GM20431 (cell line): ENCODE measurements around the gene MTIF2.
"Not testable (repeated sequence)": the region's sequence is repeated elsewhere in the genome, so short reads cannot be mapped to it uniquely, and the experiment has no call there.

Experiments
- in situ Hi-C: fragments of 300-500 bp; cut with MseI, MboI; formaldehyde crosslinking; loops from one replicate; pipeline ENCODE4 v1.15.0; 2020; ENCODE audit warnings: low sequenced_read_pairs; ENCODE audit not compliant: unreplicated experiment

Gene MTIF2, protein sequence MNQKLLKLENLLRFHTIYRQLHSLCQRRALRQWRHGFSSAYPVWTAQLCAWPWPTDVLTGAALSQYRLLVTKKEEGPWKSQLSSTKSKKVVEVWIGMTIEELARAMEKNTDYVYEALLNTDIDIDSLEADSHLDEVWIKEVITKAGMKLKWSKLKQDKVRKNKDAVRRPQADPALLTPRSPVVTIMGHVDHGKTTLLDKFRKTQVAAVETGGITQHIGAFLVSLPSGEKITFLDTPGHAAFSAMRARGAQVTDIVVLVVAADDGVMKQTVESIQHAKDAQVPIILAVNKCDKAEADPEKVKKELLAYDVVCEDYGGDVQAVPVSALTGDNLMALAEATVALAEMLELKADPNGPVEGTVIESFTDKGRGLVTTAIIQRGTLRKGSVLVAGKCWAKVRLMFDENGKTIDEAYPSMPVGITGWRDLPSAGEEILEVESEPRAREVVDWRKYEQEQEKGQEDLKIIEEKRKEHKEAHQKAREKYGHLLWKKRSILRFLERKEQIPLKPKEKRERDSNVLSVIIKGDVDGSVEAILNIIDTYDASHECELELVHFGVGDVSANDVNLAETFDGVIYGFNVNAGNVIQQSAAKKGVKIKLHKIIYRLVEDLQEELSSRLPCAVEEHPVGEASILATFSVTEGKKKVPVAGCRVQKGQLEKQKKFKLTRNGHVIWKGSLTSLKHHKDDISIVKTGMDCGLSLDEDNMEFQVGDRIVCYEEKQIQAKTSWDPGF

DNA sequence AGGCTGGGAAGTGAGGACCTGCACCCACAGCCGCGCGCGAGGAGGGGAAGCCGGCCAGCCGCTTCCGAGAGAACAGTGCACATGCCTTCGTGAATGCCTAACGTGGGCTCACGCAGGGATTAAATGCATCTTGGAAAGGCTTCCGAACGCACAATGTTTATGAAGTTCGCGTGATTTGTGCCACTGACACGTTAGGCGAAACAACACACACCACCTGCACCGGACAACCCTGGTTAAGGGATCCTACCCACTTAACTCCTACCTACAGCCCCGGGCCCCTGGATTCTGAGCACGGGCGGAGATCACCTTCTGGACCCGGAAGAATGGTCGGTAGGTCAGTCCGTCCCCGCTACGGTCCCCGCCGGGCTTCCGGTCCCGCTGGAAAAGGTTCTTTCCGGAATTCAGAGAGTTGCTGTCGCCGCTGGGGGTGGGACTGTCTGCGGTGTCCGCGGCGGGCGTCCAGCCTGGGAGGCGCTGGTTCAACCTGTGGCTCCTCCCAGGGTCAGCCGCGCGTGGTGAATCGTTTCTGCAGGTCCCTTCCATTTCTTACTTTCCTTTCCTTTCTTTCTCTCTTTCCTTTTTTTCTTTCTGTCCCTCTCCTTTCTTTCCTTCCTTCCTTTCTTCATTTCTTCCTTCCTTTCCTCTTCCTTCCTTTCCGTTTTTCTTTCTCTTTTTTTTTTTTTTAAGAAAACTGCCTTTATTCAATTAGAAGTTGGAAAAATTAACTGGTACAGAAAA is at the start of gene MTIF2:
TSS of gene MTIF2 (minus strand) at position 325 of the 738 bp plus-strand sequence. CDS start 5,373 bp downstream, outside the sequence.
- in situ Hi-C loops: no loop called here

DNA sequence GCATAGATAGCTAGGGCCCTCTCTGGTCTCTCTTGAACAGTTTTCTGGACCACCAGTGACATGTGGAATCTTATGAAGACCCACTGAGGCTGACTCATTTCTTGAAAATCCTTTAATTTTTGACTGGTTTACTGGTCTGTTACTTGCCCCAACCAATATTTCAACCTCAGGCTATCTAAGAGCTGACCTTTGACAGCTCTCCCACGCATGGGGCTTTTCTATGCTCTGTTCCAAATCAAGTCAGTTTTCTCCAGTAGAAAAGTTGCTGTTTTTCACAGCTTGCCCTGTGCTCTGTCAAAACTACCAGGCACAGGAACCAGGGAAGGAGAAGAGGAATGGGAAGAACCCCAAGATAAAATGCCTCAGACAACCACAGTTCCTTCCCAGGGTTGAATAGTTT is 46.0 kb upstream of the MTIF2 start:
- in situ Hi-C loops: no loop called here

DNA sequence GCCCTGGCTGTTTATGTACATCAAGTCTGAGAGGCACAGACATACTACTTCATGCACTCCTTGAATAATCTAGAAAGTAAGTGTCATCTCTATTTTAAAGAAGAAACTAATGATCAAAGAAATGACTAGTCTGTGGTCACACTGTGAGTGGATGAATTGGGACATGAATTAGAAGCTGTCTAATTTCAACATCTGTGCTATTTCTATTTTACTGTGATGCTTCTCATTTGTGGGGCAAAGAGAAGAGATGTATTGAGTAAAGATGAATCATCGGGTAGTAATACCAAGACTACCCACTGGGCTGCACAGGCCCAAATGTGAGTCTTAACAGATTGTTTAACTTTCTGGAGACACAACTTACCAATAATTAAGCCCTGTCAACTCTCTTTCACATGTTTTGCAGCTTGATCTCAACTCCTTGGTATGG is 42.4 kb upstream of the MTIF2 start:
- in situ Hi-C loops: no loop called here

DNA sequence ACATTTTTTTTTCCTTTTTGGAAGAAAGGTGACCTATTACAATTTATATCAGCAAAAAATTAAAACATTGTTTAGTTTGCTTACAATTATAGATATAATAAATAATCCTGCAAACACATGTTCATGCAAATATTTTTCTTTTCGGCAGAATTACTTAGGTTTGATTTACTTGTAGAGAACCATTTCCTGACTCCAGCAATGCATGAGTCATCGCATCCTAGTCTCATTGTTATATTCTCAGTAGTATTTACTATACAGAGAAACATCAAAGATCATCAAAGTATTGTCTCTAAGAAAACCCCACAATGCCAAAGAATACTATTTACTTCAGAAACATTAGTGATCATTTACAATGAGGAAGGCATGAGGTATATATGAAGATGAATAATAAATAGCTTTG is 40.4 kb upstream of the MTIF2 start:
- in situ Hi-C loops: no loop called here

DNA sequence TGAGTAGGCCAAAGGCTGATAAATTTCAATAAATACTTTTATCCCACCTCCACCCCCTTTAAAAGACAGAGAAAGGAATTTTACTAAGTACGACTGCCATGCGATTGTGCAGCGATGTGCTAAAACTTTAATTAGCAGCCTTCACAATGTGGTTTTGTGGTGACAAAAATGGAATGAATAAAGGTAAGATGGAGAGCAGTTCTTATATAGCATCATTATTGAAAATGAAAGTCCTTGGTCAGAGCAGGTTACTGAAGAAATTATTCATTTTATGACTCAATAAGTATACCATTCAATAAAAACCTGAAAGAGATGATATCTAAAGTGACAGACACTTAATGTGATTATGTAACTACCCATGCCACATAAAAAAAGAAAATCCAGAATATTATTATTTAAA is 33.2 kb upstream of the MTIF2 start:
- in situ Hi-C loops: no loop called here

DNA sequence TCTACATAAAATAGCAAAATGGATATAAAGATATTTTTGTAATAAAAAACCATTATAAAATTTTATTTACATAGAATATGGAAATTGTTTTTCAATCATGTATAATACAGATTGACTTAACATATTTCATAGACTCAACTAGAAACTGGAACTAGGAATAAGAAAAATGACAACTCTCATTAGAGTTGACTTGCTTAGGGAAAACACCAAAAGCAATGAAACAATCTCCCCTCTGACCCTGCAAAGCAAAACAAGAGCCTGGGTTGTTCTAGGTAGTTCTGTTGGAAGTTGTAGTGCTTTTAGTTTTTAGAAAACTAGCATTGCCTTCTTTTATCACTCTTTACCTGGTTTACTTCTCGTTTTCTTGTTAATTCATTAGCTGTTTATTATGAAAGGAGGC is 32.2 kb upstream of the MTIF2 start:
- in situ Hi-C loops: no loop called here

DNA sequence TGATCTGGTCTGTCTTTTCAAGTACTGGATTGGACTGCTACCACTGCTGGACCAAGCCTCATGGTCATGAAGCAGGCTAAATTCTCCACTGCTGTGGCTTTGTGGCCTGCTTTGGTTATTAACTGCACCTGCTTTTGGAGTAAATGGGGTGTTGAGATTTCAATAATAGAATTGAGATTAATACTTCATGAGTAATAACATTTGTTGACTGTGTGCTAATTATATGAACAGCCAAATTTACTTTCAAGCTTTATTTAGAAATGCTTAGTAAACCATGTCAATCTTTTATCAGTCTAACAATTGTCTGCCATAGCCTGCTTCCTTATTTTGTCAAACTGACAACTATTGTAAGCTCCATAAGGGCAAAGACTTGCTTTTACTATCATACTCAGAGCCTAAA is 27.4 kb upstream of the MTIF2 start:
- in situ Hi-C loops: no loop called here

DNA sequence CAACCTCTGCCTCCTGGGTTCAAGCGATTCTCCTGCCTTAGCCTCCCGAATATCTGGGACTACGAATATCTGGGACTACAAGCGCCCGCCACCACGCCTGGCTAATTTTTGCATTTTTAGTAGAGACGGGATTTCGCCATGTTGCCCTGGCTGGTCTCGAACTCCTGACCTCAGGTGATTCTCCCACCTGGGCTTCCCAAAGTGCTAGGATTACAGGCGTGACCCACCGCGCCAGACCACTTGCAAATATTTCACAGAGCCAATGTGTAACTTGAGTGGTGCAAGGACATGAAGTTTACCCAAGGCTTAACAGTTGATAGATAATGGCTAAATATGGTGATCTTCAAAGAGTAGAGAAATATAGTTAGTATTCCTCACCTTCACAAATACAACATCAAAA is 14.1 kb upstream of the MTIF2 start:
- in situ Hi-C loops: no loop called here

DNA sequence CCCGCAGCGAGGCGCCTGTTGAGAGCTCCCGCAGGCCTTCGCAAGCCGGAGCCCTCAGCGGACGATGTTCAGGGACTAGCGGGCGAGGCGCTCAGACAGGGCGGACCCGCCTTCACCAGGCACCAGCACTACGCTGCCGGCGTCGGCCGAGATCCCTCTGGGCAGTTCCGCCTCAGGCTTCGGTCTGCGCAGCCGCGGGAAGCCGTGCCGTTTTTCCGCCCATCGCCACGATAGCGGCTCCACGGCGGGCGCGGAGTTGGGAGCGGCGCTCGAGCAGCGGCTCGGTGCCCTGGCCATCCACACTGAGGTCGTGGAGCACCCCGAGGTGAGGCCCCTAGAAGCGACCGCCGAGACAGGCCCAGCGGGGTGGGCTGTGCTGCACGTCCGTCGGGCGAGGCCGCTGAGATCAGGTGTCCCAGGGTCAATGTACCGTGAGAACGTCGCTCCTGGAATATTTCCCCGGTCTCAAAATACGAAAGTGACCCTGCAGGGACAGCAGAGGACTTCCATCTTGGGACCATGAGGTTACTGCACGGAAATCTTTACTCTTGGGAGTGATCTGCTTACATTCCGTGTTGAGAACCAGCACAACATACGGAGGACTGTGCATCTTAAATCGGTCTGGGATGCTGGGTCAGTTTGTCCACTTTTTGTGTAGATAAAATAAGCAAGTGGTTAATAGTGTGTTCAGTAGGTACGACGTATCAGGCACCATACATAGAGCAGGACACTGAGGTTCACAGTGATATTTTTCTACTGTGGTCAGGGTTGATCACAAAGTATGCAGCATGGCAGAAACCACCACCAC is 13.3 kb upstream of the MTIF2 start:
- in situ Hi-C loops: no loop called here

DNA sequence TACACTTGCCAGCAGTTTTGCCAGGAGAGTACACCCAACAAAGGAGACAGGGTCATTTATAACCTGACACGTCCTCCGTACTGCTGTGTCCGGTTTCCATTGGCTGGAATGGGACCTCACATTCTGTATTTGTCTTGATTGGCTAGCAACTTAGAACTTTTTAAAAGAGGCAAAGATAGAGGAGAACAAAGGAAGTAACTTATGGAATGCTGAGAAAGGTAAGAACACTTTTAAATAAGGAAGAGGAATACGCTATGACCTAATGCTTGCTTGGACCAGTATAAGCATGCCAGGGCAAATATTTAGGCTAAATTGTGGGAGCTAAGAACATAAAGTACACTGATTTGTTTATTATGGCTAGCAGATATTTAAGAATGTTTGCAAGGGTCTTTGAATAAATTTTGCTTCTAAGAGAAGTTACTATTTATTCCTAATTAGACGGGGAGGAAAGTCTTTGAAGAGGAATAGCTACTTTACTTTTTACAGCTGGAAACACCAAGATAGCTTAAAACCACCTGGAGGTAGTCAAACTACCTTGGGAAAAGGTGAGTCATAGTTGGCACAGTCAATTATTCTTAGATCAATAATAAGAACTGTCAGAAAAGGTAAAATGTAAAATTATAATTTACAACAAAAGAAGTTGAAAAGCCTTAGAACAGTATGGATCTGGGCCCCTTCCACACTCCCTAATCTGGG is 12.0 kb upstream of the MTIF2 start:
- in situ Hi-C loops: not testable (repeated sequence)

DNA sequence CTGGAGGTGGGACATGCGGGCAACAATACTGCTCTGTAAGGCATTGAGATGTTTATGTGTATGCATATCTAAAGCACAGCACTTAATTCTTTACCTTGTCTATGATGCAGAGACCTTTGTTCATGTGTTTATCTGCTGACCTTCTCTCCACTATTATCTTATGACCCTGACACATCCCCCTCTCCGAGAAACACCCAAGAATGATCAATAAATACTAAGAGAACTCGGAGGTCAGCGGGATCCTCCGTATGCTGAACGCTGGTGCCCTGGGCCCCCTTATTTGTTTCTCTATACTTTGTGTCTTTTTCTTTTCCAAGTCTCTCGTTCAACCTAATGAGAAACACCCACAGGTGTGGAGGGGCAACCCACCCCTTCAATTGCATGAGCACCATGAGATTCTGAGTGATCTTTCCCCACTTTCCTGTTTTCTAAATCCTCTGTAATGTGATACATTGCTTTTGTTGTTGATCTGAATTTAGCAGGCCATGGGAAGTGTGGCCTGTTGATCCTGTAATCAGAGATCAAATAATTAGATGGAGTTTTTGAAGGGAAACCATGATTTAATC is 10.9 kb upstream of the MTIF2 start:
- in situ Hi-C loops: not testable (repeated sequence)

DNA sequence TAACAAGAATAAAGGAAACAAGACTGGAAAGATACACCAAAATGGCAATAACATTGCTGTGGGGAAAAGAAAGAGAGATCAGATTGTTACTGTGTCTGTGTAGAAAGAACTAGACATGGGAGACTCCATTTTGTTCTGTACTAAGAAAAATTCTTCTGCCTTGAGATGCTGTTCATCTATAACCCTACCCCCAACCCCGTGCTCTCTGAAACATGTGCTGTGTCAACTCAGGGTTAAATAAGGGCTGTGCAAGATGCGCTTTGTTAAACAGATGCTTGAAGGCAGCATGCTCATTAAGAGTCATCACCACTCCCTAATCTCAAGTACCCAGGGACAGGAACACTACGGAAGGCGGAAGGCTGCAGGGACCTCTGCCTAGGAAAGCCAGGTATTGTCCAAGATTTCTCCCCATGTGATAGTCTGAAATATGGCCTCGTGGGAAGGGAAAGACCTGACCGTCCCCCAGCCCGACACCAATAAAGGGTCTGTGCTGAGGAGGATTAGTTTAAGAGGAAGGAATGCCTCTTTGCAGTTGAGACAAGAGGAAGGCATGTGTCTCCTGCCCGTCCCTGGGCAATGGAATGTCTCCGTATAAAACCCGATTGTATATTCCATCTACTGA is 10.3 kb upstream of the MTIF2 start:
- in situ Hi-C loops: not testable (repeated sequence)

DNA sequence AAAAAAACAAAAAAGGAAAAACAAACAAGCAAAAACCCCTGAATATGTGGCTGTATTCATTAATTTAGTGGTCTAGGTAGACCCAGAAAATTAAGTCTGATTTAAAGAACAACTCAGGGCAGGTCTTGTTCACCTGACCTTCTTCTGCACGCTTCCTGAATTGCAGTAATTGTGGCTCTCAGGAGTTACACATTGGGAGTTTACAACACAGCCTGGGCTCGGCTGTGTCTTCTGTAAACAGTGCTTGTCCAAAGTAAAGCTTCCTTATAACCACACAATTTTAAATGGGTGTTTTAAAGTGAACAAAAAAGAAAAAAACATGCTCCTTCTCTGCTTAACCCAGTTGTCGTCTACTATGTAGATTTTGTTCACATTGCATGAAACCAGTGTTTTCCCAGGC is 8.3 kb upstream of the MTIF2 start:
- in situ Hi-C loops: no loop called here

DNA sequence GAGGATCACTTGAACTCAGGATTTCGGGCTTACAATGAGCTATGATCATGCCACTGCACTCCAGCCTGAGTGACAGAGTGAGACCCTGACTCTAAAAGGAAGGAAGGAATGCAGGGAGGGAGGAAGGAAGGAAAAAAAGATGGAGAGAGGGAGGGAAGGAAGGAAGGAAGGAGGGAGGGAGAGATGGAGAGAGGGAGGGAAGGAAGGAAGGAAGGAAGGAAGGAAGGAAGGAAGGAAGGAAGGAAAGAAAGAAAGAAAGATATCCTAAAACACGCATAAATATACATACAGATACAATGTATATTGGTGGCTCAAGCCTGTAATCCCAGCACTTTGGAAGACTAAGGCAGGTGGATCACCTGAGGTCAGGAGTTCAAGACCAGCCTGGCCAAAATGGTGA is 5.3 kb upstream of the MTIF2 start:
- in situ Hi-C loops: not testable (repeated sequence)

DNA sequence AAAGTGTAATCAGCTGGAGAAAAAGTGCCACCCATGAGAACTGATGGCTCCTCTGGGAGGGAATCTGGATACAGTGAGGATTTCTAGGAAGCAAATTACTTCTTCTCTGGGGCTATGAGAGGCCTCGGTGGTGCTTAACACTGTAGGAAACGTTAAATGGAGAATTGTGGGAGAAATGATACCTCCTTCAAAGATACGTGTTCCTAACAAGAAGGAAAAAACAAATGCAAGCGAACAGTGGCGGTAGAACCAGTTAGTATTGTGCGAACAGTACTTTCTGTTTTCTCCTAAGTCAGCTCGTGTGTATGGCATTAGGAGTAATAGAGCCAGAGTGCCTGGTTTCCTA is 587 bp upstream of the MTIF2 start:
- in situ Hi-C loops: no loop called here

DNA sequence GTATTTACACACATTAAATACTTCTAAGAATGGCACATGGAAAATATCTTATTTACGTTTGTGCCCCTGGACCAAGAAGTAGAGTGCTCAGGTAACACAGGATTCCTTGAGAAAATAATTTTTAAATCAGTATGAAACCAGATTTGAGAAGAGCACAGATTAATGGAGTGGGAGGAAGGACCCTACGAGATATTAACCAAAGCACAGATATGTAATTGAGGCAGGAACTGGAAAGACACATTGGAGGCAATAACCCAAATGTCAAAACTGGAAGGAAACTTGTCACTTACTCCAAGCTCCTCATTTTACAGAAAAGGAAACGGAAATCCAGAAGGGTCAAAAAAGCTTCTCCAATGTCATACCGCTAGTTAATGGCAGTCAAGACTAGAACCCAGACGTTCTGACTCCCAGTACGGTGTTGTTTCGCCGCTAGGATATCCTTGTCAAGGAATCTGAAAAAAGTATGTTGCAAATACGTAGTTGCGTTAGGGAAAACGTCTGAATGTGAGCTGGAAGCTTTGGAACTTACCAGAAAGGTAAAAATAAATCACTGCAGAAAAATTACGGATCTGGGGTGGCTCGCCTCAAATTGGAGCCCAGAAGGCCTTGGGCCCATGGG is 634 bp downstream of the MTIF2 start:
- in situ Hi-C loops: no loop called here

DNA sequence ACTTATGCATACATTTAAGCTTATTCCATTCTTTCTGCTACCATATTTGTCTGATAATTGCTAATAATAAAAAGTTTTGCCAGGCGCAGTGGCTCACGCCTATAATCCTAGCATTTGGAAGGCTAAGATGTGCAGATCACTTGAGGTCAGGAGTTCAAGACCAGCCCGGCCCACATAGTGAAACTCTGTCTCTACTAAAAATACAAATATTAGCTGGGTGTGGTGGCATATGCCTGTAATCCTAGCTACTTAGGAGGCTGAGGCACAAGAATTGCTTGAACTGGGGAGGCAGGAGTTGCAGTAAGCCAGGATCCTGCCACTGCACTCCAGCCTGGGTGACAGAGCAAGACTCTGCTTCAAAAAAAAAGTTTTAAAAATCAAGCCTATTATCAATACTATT is 9.4 kb downstream of the MTIF2 start:
- in situ Hi-C loops: not testable (repeated sequence)

DNA sequence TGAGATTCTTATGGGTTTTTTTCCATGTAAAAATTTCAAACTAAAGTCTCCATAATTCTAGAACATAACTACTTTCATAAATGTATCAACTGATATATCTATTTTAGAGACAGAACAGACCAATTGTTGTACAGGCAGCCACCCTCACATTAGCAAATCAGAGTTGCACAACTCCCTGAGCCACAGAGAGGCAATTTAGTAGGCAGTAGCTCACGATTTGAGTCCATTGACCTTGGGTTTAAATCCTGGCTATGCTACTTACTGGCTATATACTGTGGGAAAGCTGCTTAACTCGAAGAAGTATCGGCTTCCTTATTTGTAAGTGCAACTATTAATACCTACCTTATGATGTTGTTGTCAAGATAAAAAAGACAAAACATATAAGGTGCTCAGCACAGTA is 16.2 kb downstream of the MTIF2 start:
- in situ Hi-C loops: no loop called here
